AG10803 (cell line): ENCODE results near the gene SPTBN5.

Source experiments
- DNase-seq: peaks from one replicate; pipeline ENCODE4 v3.0.0; 2010; ENCODE audit warnings: low read depth
- H3K4me3 ChIP-seq: 2 replicates; pipeline ENCODE4 v1.5.1; 2011; ENCODE audit warnings: mild to moderate bottlenecking, low read length, control low read depth
- TF ChIP-seq, protein P1 (sequence below): conservative IDR thresholded peaks from 2 replicates; pipeline ENCODE4 v1.5.1; 2011; ENCODE audit warnings: mild to moderate bottlenecking, low read length, control low read depth, inconsistent platforms

Gene SPTBN5

DNA sequence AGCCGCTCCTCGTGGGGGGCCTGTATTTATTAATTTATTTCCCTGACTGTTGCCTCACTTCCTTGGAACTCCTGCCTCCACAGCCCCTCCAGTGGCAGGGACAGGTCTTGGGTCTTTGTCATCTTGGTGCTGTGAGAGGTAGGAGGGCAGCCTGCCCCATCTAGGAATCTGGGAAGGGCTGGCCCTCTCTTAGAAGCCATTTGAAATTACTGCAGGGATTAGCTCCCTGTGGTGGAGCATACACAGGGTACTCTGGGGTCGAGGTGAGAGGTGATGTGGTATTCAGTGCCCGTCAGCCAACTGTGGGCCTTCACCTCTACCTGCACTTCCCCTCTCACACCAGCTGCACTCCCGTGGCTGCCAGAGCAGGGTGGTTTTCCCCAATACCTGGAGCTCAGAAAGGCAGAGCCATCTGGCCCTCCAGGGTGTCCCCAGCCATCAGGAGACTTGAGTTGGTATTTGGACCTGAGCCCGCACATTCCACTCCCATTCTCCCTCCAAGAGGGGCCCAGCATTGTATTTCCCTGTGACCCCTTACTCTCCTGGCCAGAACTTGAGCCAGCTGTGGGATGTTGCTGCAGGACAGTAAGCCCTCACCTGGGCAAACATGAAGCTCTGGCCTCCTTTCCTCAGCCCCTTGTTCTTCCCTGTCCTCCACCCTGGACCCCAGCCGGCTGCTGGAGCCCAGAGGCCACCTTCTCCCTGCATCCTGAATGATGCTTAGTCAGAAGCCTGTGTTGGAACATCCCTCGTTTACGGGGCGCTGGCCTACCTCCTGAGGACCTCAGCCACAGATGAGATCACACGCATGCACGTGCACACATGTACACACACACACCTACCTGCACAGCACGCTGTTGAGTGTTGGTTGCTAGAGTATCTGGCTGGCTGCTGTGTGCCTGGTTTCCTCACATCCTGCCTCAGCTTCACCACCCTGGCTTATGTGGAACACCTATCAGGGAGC is 68.0 kb downstream of the SPTBN5 start:
- no peak for DNase-seq

DNA sequence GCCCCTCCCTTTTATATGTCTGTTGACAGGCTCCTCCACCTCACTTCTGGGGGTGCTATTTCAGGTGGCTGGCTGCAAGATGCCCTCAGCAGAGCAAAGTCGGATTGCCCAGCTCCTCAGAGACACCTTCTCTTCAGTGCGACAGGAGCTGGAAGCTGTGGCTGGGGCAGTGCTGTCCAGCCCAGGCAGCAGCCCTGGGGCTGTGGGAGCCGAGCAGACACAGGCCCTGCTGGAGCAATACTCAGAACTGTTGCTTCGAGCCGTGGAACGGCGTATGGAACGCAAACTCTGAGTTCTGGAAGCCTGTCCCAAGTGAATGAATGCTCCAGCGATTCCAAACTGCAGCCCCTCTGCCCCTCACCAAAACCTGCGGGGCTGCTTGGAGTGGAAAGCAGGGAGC is 68.7 kb downstream of the SPTBN5 start:
- no peak overlapping the region for H3K4me3 ChIP-seq
- no peak for DNase-seq
- TF ChIP-seq, protein P1, sequence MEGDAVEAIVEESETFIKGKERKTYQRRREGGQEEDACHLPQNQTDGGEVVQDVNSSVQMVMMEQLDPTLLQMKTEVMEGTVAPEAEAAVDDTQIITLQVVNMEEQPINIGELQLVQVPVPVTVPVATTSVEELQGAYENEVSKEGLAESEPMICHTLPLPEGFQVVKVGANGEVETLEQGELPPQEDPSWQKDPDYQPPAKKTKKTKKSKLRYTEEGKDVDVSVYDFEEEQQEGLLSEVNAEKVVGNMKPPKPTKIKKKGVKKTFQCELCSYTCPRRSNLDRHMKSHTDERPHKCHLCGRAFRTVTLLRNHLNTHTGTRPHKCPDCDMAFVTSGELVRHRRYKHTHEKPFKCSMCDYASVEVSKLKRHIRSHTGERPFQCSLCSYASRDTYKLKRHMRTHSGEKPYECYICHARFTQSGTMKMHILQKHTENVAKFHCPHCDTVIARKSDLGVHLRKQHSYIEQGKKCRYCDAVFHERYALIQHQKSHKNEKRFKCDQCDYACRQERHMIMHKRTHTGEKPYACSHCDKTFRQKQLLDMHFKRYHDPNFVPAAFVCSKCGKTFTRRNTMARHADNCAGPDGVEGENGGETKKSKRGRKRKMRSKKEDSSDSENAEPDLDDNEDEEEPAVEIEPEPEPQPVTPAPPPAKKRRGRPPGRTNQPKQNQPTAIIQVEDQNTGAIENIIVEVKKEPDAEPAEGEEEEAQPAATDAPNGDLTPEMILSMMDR: no peak

More for the DNA sequence above, 68.0 kb downstream of the SPTBN5 start:
- TF ChIP-seq, protein P1: no peak
- no peak overlapping the region for H3K4me3 ChIP-seq

DNA sequence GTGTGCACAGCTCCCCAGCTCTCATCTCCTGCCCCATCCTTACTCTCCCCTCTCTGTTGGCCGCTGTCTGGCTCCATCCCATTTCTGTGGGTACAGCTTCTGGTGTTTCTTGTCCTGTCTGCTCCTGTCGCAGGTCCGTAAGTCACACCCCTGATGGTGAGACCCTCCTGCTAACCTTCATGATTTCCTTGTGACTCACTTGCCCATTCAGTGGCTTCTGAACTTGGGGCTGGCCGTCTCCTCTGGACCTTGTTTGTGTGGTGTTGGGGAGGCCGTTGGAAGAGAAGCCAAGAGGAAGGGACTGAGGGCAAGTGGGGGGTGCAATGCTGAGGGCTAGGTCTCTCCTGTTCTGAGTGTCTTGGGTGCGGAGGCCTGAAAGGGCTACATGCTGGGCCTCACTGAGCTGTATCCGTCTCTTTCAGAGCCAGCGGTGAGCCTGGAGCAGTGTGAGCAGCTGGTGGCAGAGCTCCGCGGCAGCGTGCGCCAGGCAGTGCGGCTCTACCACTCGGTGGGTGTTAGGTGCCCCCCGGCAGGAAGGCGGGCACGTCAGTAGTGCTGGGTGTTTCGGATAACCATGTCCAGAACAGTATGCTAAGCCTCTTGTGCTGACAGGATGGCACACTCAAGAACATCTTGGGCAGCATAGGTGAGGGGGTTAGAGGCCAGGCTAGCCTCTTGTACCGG is 69.6 kb downstream of the SPTBN5 start:
- no peak overlapping the region for H3K4me3 ChIP-seq
- no peak for DNase-seq
- TF ChIP-seq, protein P1: no peak

DNA sequence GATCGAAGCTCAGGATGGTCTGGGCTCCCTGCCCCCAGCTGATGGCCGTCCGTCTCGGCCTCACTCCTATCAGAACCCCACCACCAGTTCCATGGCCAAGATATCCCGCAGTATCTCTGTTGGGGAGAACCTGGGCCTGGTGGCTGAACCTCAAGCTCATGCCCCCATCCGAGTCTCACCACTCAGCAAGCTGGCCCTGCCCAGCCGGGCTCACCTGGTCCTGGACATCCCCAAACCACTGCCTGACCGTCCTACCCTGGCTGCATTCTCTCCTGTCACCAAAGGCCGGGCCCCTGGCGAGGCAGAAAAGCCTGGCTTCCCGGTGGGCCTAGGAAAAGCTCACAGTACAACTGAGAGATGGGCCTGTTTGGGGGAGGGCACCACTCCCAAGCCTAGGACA is 70.4 kb downstream of the SPTBN5 start:
- no peak overlapping the region for H3K4me3 ChIP-seq
- no peak for DNase-seq
- TF ChIP-seq, protein P1: no peak

DNA sequence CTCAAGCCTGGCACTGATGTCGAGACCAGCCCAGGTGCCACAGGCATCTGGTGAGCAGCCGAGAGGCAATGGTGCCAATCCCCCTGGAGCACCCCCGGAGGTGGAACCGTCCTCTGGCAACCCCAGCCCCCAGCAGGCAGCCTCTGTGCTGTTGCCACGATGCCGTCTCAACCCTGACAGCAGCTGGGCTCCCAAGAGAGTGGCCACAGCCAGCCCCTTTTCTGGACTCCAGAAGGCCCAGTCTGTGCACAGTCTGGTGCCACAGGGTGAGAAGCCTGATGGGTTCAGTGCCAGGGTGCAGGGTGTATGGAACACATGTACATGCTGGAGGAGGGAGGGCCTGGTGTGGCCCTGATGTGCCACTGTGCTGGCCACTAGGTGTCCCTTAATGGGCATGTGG is 70.9 kb downstream of the SPTBN5 start:
- DNase-seq: no peak
- TF ChIP-seq, protein P1: no peak
- no peak overlapping the region for H3K4me3 ChIP-seq

DNA sequence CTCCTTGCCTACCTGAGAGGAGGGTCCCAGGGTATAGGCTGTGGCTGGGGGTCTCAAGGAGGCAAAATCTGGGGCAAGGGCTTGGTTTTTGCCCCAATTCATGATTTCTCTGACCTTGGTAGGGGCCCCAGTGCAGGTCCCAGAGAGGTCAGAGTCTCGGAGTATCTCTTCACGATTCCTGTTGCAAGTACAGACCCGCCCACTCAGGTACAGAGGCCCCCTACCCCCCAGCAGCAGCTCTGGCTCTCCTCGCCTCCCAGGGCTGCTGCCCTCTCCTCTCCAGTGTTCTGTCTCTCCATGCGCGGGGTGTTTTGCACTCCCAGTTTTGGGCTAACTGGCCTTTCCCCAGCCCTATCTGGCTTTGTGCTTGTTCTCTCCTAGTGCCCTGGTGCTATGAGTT is 71.4 kb downstream of the SPTBN5 start:
- TF ChIP-seq, protein P1: no peak
- H3K4me3 ChIP-seq: no peak overlapping the region
- DNase-seq: no peak
